OCI-M2 (cell line): ENCODE measurements around the gene C1orf159.

ENCODE experiments used
- DNase-seq: peaks from one replicate; lab custom pipeline; 2025; ENCODE audit not compliant: unreplicated experiment; lab: John Stamatoyannopoulos, UW

C1orf159 gene

GRCh38 chr1:1040004-1040991, 75.6 kb downstream of the C1orf159 start:
- no peak for DNase-seq

- no peak for DNase-seq
These were observed 76.6 kb downstream of the C1orf159 start for GRCh38 chr1:1039145-1039910.

GRCh38 chr1:1038694-1039093, 77.2 kb downstream of the C1orf159 start:
- no peak for DNase-seq

GRCh38 chr1:1037366-1038327, 78.2 kb downstream of the C1orf159 start:
- DNase-seq: no peak

GRCh38 chr1:1035291-1035943, 80.5 kb downstream of the C1orf159 start:
- no peak for DNase-seq

GRCh38 chr1:1034439-1034781, 81.5 kb downstream of the C1orf159 start:
- DNase-seq: no peak

- no peak for DNase-seq
These were observed 82.0 kb downstream of the C1orf159 start for GRCh38 chr1:1033731-1034438.

GRCh38 chr1:1033009-1033587, 82.8 kb downstream of the C1orf159 start:
- DNase-seq: no peak

GRCh38 chr1:1032424-1032823, 83.5 kb downstream of the C1orf159 start:
- no peak for DNase-seq
